ENCODE measurements around the gene CLBA1.

Gene CLBA1

GRCh38 chr14:105041841-105042765 lies 56.5 kb downstream of the CLBA1 start:
- H3K4me1 Mint-ChIP-seq = peaks cover 12% of the 10 kb centered on the region
- ATAC-seq (no peak), DNase-seq (no peak)
- H3K4me3 Mint-ChIP-seq = no peak overlapping the region
- peaks cover 10% of the 10 kb centered on the region for H3K27me3 Mint-ChIP-seq
- no peaks in the 10 kb centered on the region for H3K36me3 Mint-ChIP-seq (ENCODE audit: low read depth)
- H3K27ac Mint-ChIP-seq = no peak overlapping the region
- H3K9me3 Mint-ChIP-seq = no peaks in the 10 kb centered on the region

DNA sequence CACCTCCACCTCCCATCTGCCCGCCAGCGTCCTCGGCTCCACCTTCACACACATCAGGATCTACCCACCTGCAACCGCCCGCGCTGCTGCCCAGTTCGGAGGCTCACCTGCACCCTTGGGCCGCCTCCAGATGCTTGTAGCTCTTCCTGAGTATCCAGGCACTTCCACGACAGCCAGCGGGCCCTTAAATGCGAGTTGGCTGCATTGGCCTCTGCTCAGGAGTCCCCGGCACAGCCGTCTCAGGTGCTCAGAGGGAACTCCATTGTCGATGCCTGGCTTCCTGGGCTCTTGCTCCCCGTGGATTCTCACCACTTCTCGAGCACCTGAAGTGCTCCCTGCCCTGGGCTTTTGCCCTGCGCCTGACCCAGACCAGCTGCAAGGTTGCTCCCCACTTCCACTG lies 57.2 kb downstream of the CLBA1 start:
- no peak for DNase-seq
- Mint-ChIP-seq H3K4me1 (peaks cover 12% of the 10 kb centered on the region), H3K4me3 (no peak overlapping the region), H3K36me3 (ENCODE audit: low read depth) (no peaks in the 10 kb centered on the region), H3K27ac (no peak overlapping the region), H3K27me3 (peaks cover 10% of the 10 kb centered on the region), H3K9me3 (no peaks in the 10 kb centered on the region)
- ATAC-seq = no peak

DNA sequence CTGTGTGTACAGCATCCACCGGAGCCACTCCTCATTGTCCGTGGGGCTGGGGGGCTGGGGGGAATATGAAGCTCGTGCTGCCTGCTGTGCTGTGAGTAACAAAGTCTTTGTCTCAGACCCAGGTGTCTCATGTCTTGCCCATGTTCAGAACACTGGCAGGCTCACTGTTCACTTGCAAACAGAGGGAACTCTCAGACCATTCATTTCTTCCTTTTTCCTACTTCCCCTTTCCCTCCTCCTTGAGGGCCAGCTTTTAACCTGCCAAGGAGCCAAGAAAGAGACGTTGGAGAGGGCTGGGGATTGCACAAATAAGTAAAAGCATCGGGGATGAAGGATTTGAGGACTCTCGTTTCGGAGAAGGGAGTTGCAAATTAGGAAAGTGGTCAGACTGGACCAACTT lies 58.1 kb downstream of the CLBA1 start:
- Mint-ChIP-seq H3K36me3 (ENCODE audit: low read depth) (no peaks in the 10 kb centered on the region), H3K27me3 (peaks cover 10% of the 10 kb centered on the region), H3K4me3 (no peak overlapping the region), H3K27ac (no peak overlapping the region), H3K9me3 (no peaks in the 10 kb centered on the region), H3K4me1 (peaks cover 12% of the 10 kb centered on the region)
- DNase-seq (no peak), ATAC-seq (no peak)

Data from activated naive CD8-positive, alpha-beta T cell treated with anti-CD3 and anti-CD28 coated beads, Interleukin-2, amount 50 U/mL, for 24 hours (primary cell).